LNCAP (cell line): ENCODE results near the gene CCDC150.

Experiments used
- TF ChIP-seq, protein P1 (sequence below): fragments of 450-650 bp; IDR thresholded peaks from 2 replicates; pipeline ENCODE4 v1.5.1; 2017; ENCODE audit warnings: mild to moderate bottlenecking

The CCDC150 gene

GRCh38 chr2:196610796-196611195 lies 28.7 kb upstream of the CCDC150 start:
- TF ChIP-seq, protein P1, sequence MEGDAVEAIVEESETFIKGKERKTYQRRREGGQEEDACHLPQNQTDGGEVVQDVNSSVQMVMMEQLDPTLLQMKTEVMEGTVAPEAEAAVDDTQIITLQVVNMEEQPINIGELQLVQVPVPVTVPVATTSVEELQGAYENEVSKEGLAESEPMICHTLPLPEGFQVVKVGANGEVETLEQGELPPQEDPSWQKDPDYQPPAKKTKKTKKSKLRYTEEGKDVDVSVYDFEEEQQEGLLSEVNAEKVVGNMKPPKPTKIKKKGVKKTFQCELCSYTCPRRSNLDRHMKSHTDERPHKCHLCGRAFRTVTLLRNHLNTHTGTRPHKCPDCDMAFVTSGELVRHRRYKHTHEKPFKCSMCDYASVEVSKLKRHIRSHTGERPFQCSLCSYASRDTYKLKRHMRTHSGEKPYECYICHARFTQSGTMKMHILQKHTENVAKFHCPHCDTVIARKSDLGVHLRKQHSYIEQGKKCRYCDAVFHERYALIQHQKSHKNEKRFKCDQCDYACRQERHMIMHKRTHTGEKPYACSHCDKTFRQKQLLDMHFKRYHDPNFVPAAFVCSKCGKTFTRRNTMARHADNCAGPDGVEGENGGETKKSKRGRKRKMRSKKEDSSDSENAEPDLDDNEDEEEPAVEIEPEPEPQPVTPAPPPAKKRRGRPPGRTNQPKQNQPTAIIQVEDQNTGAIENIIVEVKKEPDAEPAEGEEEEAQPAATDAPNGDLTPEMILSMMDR = no peak

GRCh38 chr2:196613302-196613701 lies 26.2 kb upstream of the CCDC150 start:
- TF ChIP-seq, protein P1 = no peak

DNA sequence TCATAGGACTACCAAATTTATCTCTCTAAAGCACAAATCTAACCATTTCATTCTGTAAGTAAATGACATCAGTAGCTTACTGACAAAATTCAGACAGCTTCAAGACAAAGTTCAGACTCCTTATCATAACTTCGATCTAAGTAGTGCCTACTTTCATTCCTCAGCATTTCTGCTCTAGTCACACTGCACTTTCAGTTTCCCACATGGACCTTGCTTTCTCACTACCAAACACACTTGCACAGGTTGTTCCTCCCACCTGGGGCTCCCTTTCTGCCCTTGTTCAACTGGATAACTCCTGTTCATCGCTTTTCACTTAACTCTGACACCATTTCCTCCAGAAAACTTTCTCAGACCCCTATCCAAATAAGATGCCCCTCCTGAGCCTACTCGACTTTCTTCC lies 22.1 kb upstream of the CCDC150 start:
- TF ChIP-seq, protein P1 = no peak

DNA sequence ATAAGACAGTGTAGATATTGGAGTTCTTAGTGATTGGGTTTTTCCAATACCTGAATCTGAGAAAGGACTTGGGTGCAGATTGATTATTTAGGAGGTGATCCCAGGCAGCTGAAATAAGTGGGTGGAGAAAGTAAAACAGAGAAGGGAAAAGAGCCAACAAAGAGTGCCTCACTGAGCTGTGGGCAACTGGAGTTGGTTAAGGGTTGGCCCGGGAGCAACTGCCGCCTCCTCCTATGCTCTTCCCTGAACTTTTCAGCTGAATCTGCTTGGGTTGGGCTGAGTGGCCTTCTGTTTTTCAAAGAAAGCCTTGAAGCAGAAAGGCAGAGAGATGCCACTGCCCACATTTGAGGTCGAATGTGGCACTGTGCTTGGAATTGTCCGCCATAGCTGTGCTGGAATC lies 20.9 kb upstream of the CCDC150 start:
- TF ChIP-seq, protein P1 = no peak

DNA sequence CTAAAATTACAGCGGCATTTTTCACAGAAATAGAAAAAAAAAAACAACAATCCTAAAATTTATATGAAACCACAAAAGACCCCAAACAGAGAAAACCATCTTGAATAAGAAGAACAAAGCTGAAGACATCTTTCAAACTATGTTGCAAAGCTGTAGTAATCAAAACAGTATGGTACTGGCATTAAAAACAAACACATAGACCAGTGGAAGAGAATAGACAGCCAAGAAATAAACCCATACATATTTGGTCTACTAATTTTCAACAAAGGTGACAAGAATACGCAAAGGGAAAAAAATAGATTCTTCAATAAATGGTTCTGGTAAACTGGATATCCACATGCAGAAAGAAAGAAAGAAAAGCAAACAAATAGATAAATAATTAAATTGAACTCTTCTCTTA lies 9.0 kb upstream of the CCDC150 start:
- TF ChIP-seq, protein P1 = no peak

GRCh38 chr2:196635156-196635555 lies 4.4 kb upstream of the CCDC150 start:
- TF ChIP-seq, protein P1 = no peak

DNA sequence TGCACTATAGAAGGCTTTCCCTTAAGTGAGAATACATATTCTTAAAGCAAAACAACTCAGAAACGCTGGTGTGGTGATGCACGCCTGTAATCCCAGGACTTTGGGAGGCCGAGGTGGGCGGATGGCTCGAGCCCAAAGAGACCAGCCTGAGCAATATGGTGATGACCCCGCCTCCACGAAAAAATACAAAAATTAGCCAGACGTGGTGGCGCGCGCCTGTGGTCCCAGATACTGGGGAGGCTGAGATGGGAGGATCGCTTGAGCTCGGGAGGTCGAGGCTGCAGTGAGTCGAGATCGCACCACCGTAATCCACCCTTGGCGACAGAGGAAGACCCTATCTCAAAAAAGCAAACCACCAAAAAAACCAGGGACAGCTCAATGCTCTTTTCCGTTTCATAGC lies 750 bp upstream of the CCDC150 start:
- TF ChIP-seq, protein P1 = no peak

DNA sequence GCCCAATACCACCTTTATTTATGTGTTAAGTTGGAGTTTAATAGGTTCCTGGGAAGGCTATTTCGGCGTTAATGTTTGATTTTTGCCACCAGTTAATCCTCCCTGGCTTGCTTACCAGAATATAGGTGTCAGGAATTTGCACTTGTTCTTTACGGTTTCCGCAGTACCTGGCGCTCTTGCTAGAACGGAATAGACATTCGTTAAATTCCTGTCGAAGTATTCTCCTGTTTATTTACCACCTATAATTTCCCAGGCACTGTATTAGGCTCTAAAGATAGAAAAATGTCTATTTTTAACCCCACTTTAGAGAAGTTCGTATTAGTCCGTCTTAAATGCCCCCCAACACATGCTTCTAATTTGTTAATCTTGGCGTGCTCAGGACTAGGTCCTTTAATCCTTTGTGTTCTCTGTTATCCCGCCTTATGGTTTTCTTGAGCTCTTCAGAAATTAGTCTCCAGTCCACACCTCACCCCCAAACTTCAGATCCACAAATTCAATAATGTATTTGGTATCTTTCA lies 575 bp downstream of the CCDC150 start:
- TF ChIP-seq, protein P1 = peak; percentile 0; the same call in 1 of the 2 replicates
